HG02623 (cell line): Measurements from ENCODE around the gene SLC25A44.
"Not testable (repeated sequence)": the region's sequence is repeated elsewhere in the genome, so short reads cannot be mapped to it uniquely, and the experiment has no call there.

Experiments used
- ATAC-seq: cut with Tn5 transposase; IDR thresholded peaks from one replicate; pipeline ENCODE4 v1.9.1; 2021; ENCODE audit warnings: moderate library complexity; ENCODE audit not compliant: unreplicated experiment

SLC25A44 gene

DNA sequence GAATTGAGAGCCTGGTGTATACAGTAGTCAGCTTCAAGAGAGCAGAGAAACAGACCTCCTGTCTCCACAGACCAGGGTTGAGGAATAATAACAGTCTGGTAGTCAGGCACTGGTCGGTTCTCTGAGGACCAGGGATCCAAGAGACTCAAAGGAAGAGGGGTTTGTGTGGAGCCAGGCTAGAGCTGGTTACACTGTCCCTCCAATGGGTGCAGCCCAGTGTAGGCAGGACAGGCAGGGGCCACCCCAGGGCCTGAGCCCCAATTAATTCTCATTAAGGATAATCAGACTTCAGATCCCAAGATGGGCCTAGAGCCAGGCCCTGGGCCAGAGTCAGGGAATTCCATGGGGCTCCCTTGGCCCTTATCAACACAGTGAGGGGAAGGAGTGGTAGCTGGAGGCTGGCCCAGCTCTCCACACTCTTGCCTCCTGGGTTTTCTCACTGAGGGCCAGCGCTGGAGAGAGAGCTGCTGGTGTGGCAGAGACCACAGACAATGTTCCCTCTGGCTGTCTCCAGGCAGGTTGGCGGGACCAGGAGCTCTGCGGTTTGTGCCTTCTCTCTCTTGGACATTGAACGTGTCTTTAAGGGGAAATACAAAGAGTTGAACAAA, 31.4 kb upstream of the SLC25A44 start:
- ATAC-seq = no peak

DNA sequence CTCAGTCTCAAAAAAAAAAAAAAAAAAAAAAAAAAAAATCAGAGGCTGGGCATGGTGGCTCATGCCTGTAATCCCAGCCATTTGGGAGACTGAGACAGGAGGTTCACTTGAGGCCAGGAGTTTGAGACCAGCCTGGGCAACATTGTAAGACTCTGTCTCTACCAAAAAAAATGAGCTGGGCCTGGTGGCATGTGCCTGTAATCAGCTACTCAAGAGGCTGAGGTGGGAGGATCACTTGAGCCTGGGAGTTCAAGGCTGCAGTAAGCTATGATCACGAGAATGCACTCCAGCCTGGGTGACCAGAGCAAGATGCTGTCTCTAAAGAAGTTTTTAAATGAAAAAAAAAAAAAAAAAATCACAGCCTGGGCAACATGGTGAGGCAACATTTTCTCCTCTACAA, 30.2 kb upstream of the SLC25A44 start:
- no peak for ATAC-seq

DNA sequence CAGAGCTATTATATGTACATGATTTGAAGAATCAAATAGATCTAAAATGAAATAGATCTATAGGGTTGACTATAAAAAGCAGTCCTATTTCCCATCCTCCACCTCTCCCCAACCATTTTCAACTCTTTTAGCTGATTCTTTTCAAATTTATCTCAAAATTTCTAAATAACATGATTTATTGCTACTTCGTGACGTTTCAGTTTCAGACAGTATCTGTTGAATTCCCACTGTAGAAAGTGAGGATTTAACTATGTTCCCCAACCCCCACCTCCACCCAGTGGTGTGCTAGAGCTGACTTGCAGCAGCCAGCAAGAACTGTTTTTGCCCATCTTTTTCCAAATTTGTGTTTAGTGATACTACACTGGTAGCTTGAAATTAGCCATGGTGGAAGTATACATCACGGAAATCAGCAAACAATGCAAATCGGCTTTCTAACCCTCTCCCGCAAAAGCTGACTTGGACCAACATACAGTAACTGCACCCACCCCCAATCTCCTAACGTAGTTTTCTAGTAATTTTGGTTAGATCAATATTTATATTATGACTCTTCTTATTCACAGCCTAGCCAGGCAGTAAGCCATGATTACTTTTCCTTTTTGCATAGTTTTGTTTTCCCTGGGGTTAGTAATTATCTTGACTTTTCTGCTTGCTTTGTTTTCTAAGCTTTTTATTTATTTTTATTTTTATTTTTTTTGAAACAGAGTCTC, 29.6 kb upstream of the SLC25A44 start:
- ATAC-seq = no peak

DNA sequence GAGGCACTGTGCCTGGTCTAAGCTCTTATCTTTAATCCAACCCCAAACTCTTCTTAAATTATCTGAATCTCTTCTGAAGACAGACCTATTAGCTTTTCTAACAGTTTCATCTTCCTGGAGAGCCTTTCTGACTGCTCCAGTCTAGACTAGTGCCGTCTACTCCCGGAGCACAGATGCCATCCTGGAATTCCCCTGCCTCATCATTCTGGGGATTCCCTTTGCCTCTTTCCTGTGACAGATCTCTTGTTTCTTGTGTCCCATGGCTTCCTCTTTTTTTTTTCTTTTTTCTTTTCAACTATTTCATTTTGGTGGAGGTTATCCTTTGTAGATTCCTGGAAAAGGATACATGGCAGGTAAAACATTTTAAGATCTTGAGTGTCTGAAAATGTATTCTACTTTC, 28.8 kb upstream of the SLC25A44 start:
- ATAC-seq = no peak

DNA sequence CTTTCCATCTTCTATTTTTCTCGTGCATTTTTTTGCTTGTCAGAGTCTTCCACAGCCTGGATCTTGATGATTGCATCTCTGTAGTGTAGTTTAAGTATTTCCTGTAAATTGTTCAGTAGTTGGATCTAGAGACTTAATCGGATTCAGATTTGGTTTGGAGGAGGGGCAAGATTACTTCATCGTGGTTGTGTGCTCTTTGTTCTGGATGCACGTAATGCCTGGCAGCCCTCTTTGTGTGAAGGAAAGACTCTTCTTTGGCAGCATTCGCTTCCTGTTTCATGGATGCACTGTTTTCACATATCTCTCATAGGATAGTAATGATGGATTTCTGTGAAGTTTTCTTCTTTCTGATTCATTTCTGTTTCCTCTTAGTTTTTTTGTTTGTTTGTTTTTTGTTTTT, 26.4 kb upstream of the SLC25A44 start:
- ATAC-seq = no peak

DNA sequence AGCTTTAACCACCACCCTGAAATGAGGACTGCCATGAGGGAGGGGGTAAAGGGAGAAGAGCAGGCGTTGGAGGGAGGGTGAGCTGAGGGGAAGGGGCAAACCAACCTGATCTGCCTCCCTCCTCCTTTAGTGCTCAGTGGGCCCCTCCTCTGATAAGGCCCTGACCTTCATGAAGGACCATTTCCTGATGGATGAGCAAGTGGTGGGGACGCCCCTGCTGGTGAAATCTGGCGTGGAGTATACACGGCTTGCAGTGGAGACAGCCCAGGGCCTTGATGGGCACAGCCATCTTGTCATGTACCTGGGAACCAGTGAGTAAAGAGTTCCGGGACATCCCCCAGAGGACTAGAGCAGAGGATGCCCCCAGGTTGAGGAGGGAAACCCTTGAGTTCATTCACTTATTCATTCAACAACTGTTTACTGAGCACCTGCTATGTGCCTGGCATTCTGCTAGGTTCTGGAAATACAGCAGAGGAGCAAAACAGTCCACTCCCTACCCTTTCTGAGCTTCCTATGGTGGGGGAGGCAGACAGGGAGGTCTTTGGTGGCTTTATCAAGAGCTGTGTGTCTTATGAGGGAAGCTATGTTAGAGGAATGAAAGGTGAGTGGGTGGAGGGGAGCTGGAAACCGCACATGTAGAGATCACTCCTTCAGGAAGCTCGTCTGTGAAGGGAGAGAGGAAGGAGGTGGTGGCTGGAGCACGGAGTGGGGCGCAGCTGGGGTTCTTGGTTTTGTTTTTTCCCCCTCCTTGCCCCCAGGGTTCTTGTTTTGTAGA, 21.0 kb upstream of the SLC25A44 start:
- no peak for ATAC-seq

DNA sequence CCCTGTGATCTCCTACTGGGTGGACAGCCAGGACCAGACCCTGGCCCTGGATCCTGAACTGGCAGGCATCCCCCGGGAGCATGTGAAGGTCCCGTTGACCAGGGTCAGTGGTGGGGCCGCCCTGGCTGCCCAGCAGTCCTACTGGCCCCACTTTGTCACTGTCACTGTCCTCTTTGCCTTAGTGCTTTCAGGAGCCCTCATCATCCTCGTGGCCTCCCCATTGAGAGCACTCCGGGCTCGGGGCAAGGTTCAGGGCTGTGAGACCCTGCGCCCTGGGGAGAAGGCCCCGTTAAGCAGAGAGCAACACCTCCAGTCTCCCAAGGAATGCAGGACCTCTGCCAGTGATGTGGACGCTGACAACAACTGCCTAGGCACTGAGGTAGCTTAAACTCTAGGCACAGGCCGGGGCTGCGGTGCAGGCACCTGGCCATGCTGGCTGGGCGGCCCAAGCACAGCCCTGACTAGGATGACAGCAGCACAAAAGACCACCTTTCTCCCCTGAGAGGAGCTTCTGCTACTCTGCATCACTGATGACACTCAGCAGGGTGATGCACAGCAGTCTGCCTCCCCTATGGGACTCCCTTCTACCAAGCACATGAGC, 17.2 kb upstream of the SLC25A44 start:
- no peak for ATAC-seq

DNA sequence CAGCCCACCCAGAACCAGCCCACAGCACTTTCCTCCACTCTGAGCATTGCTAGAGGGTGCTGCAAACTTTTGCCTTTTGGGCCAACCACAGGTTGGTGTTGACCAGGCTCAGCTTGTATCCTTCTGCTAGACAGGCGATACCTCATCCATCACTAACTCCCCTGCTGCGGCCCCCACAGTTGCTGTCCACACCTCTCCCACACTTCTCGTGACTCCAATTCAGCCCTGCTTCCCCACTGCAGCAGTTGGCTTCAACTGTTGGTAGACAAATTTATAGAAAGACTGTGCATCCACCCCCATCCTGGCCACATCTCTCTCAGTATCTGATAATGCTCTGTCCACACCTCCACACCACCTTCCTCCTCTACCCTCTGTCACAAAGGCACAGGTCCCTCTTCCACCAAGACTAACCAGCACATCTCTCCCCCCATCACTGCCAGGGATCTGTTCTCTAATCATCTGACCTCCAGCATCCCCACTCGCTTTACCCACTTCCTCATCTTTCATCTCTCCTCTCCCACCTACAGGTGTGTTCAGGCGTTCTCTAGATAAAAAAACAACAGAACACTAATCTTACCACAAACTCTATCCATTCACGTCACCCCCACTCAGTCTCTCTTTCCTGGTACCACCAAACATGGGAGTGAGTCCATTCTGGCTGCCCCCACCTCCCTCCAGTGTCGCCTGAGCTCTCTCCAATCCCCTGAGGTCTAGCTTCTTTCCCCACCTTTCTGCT, 15.8 kb upstream of the SLC25A44 start:
- ATAC-seq = no peak

DNA sequence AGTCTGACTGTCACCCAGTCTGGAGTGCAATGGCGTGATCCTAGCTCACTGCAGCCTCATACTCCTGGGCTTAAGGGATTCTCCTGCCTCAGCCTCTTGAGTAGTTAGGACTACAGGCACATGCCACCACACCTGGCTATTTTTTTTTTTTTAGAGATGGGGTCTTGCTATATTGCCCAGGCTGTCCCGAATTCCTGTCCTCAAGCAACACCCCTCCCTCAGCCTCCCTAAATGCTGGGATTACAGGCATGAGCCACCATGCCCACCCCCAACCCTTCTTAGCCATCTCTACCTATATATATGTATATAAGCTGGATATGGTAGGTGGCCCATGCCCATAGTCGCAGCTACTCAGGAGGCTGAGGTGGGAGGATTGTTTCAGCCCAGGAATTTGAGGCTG, 13.4 kb upstream of the SLC25A44 start:
- no peak for ATAC-seq

DNA sequence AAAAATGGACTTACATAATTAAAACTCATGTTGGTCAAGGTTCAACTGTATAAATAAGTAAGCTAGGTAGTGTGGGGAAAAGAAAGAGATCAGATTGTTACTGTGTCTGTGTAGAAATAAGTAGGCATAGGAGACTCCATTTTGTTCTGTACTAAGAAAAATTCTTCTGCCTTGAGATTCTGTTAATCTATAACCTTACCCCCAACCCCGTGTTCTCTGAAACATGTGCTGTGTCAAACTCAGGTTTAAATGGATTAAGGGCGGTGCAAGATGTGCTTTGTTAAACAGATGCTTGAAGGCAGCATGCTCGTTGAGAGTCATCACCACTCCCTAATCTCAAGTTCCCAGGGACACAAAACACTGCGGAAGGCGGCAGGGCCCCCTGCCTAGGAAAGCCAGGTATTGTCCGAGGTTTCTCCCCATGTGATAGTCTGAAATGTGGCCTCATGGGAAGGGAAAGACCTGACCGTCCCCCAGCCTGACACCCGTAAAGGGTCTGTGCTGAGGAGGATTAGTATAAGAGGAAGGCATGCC, 12.4 kb upstream of the SLC25A44 start:
- ATAC-seq = not testable (repeated sequence)

DNA sequence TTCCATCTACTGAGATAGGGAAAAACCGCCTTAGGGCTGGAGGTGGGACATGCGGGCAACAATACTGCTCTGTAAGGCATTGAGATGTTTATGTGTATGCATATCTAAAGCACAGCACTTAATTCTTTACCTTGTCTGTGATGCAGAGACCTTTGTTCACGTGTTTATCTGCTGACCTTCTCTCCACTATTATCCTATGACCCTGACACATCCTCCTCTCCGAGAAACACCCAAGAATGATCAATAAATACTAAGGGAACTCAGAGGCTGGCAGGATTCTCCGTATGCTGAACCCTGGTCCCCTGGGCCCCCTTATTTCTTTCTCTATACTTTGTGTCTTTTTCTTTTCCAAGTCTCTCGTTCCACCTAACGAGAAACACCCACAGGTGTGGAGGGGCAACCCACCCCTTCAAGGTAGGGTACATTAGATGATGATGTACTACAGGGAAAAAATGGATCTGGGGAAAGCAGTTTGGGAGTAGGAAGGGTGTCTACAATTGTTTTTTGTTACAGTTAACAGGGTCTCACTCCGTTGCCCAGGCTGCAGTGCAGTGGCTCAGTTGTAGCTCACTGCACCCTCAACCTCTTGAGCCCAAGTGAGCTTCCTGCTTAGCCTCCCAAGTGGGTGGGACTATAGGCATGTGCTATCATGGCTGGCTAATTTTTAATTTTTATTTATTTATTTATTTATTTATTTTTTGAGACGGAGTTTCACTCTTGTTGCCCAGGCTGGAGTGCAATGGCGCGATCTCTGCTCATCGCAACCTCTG, 11.7 kb upstream of the SLC25A44 start:
- not testable (repeated sequence) for ATAC-seq

DNA sequence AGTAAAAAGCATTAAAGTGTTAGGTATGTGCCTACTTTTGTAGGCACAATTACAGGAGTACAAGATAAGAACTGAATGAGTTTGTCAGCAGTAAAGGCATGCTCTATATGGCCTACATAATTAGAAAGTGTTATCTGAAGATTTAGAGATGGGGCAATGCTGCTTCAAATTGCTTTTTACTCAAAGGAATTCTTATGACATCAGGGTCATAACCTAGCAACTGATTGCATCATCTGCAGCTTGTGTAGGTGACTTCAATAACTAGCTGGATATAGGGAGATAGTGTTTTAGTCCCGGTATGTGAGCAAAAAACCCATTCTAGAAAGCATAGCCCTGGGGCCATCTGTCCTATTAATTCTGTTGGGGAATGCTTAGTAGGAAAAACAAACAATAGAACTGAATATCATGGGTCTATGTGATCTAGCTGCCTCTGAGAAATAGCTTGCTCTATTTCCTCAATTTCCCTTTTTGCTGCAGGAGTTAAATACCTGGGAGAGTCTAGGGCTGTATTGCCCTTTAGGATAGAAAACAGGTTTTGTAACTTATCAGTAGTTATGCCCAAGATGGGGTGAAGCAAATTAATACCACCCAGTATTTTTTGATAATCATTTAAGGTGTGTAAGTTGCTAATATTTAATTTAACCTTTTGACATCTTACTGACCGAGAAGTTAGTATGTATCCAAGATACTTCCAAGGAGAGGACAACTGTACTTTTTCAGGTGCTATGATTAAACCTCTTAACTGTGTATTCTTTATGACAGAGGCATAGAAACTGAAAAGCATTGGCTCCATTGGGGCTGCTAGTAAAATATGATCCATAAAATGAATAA, 7.3 kb upstream of the SLC25A44 start:
- ATAC-seq = not testable (repeated sequence)

DNA sequence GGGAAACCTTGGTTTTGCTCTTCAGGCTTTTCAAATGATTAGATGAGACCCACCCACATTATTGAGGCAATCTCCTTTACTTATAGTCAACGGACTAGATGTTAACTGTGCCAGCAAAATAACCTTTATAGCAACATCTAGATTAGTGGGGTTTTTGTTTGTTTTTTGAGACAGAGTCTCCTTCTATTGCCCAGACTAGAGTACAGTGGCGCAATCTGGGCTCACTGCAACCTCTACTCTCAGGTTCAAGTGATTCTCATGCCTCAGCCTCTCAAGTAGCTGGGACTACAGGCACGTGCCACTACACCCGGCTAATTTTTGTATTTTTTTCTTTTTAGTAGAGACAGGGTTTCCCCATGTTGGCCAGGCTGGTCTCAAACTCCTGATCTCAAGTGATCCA, 3.6 kb upstream of the SLC25A44 start:
- not testable (repeated sequence) for ATAC-seq

DNA sequence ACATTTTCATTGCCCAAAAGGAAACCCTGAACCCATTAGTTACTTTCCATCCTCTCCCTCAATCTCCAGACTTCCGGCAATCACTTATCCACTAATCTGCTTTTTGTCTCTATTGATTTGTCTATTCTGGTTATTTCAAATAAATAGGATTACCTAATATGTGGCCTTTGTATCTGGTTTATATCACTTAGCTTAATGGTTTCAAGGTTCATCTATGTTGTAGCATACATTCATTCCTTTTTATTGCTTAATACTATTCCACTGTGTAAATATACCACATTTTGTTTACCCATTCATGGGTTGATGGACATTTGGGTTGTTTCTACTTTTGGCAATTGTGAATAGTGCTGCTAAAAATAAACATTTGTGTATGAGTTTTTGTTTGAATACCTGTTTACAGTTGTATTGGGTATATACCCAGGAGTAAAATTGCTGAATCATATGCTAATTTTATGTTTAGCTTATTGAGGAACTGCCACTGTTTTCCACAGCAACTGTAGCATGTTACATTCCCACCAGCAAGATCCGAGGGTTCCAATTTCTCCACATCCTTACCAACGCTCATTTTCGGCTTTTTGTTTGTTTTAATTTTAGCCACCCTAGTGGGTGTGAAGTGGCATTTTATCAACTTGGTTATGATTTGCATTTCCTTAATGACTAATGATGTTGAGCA, 2.5 kb upstream of the SLC25A44 start:
- ATAC-seq = no peak

DNA sequence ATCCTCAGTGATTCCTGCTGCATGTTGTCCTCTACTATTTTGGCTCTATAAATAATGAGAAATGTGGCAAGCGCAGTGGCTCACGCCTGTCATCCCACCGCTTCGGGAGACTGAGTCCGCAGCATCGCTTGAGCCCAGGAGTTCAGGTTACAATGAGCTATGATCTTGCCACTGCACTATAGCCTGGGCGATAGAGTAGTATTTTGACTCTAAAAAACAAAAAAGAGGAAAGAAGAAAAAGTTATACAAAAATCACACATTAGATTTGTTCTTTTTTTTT, 756 bp upstream of the SLC25A44 start:
- ATAC-seq = no peak

DNA sequence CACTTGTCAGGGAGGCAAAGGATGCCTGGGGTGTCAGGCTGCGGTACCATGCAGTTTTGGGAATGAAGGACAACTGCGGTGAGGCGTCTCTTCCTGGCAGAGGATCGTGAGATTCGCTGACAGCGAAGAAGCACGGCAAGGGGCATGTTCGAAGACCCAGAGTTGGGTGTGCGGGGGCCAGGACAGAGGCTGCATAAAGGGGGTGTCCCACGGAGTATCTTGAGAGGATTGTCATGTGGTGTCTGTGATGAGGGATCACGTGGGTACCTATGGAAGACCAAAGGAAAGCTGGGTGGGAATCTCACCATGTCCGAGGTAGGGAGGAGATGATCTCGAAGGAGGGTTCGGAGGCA, 372 bp downstream of the SLC25A44 start:
- no peak for ATAC-seq

DNA sequence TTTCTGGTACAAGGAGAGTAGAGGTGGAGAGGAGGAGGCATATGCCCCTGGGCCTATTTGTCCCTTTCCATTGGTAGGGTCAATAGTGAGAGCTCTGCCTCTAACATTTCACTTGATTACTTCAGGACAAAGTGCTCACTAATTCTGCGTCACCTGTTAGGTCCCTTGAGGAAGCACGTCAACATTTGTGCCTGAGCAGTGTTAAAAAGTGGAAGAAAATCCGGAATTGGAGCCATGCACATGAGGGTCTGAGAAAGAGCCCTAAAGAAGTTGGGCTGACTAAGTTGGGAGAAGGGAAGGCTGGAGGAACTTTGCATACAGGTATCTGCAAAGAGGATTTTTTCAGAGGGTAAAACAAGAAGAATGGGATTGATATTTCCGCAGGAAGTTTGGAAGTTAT, 1.9 kb downstream of the SLC25A44 start:
- ATAC-seq = no peak

DNA sequence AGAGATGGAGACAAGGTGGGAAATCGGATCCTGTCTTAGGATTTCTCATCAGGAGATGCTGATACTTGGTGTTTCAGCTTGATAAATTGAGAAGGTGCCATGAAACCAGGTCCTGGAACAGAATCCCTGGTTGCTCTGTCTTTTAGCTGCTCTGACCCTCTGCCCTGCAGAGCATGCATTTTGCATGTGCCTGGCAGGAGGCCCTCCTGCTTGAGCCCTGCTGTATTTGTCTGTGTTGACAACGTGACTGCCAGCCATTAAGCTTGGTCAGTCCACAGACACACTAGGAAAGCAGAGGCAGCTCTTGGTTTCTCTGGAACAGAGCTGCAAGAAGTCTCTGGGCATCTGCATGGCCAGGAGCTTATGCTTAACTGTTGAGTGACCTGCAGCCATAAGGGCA, 2.5 kb downstream of the SLC25A44 start:
- no peak for ATAC-seq

DNA sequence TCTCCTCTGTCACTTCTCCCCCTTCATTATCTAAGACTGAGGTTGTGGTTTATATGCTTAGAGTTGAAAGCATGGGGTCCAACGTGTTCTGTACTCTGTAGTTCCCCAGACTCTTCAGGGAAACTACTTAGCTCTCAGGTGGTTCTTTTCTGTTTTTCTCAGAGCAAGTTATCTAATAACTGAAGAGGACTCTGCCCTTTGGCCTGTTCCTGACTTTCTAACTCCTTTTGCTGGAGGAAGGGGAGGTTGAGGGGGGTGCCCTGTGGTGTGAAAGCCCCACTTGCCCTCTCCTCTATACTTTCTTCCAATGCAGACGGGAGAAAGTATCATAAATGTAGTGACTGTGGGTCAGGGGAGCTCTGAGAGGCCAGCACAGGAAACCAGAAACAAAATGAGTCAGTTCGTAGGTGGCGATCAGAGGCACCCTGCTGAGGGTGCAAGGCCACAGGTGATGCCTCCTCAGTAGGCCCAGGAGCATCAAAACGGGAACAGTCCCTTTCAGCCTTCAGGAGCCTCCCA, 5.0 kb downstream of the SLC25A44 start:
- ATAC-seq = no peak
